GM23338 (cell line): Measurements from ENCODE around the gene GYS2. TPM values are rescaled to one million over a fixed set of nuclear protein-coding genes. Genes with fewer than 3 reads are reported as not detected.

Source experiments
- ATAC-seq: fragments of 200-7000 bp; cut with Tn5 transposase; 3 replicates; pipeline ENCODE4 v1.9.1; 2020
- DNase-seq: peaks from one replicate; pipeline ENCODE4 v3.0.0-alpha.2; 2015; ENCODE audit warnings: low spot score
- H2AFZ ChIP-seq: fragments of 200-600 bp; sonication (generic); 2 replicates; pipeline ENCODE4 v1.8.0; 2016; ENCODE audit warnings: antibody characterized with exemption, mild to moderate bottlenecking, moderate library complexity
- H3F3A ChIP-seq: fragments of 200-600 bp; sonication (generic); replicated peaks from 2 replicates; pipeline ENCODE4 v1.8.0; 2017; ENCODE audit warnings: antibody characterized with exemption, mixed run types, low read depth
- H3K27ac ChIP-seq: fragments of 200-600 bp; sonication (generic); 2 replicates; pipeline ENCODE4 v1.6.1; 2016; ENCODE audit warnings: low read depth
- H3K27me3 ChIP-seq: fragments of 200-600 bp; sonication (generic); 2 replicates; pipeline ENCODE4 v1.8.0; 2016; ENCODE audit warnings: mild to moderate bottlenecking, mixed run types, moderate library complexity; ENCODE audit not compliant: insufficient read depth
- H3K36me3 ChIP-seq: fragments of 200-600 bp; sonication (generic); 2 replicates; pipeline ENCODE4 v1.8.0; 2016; ENCODE audit warnings: mild to moderate bottlenecking; ENCODE audit not compliant: insufficient read depth
- H3K4me1 ChIP-seq: fragments of 200-600 bp; sonication (generic); 2 replicates; pipeline ENCODE4 v1.8.0; 2016; ENCODE audit warnings: mild to moderate bottlenecking, moderate library complexity; ENCODE audit not compliant: insufficient read depth
- H3K4me2 ChIP-seq: fragments of 200-600 bp; sonication (generic); 2 replicates; pipeline ENCODE4 v1.7.1; 2017; ENCODE audit warnings: mixed run types
- H3K4me3 ChIP-seq: fragments of 200-600 bp; sonication (generic); 2 replicates; pipeline ENCODE4 v1.6.1; 2016; ENCODE audit warnings: mixed run types
- H3K79me2 ChIP-seq: fragments of 200-600 bp; sonication (generic); replicated peaks from 2 replicates; pipeline ENCODE4 v1.8.0; 2017; ENCODE audit warnings: mild to moderate bottlenecking; ENCODE audit not compliant: insufficient read depth
- H3K9me2 ChIP-seq: fragments of 200-600 bp; sonication (generic); 2 replicates; pipeline ENCODE4 v1.8.0; 2017; ENCODE audit not compliant: insufficient read depth
- H4K20me1 ChIP-seq: fragments of 200-600 bp; sonication (generic); replicated peaks from 2 replicates; pipeline ENCODE4 v1.8.0; 2017; ENCODE audit warnings: mild to moderate bottlenecking; ENCODE audit not compliant: insufficient read depth
- H3K27ac Mint-ChIP-seq: 2 replicates; pipeline ENCODE4 v1.8.0; 2020; ENCODE audit warnings: inconsistent platforms, mild to moderate bottlenecking, moderate library complexity, mixed read lengths
- H3K27me3 Mint-ChIP-seq: 3 replicates; pipeline ENCODE4 v1.8.0; 2022; ENCODE audit warnings: low read depth, mild to moderate bottlenecking, moderate library complexity, mixed read lengths, inconsistent platforms; ENCODE audit not compliant: insufficient read depth, poor library complexity
- H3K36me3 Mint-ChIP-seq: 3 replicates; pipeline ENCODE4 v1.8.0; 2021; ENCODE audit warnings: low read depth, mild to moderate bottlenecking, inconsistent platforms, moderate library complexity, mixed read lengths
- H3K4me1 Mint-ChIP-seq: 3 replicates; pipeline ENCODE4 v1.8.0; 2020; ENCODE audit warnings: mild to moderate bottlenecking, inconsistent platforms, mixed read lengths
- H3K4me3 Mint-ChIP-seq: 3 replicates; pipeline ENCODE4 v1.8.0; 2021; ENCODE audit warnings: moderate library complexity, mild to moderate bottlenecking, inconsistent platforms, mixed read lengths
- H3K9me3 Mint-ChIP-seq: 3 replicates; pipeline ENCODE4 v1.8.0; 2020; ENCODE audit warnings: moderate library complexity, mild to moderate bottlenecking, inconsistent platforms, mixed read lengths
- EZH2phosphoT487 ChIP-seq: fragments of 200-600 bp; sonication (generic); IDR thresholded peaks from one replicate; pipeline ENCODE4 v1.8.1; 2018; ENCODE audit warnings: antibody characterized with exemption; ENCODE audit not compliant: unreplicated experiment
- polyA plus RNA-seq: library from polyadenylated mRNA; unstranded; fragments of >200 nt; fragmentation: Nextera tagmentation; extraction: Ambion mirVana; gene quantifications from 2 replicates; pipeline ENCODE4 v1.2.1, GENCODE V29; 2016
- total RNA-seq: library from RNA; depleted of rRNA; stranded (reverse); fragments of >200 nt; shearing (Covaris generic); gene quantifications from 2 replicates; pipeline ENCODE4 v1.2.3, GENCODE V29; 2014
- TF ChIP-seq, protein P1 (sequence below): fragments of 250-450 bp; sonication (Bioruptor Pico); IDR thresholded peaks from 2 replicates; pipeline ENCODE4 v1.5.0; 2020; ENCODE audit warnings: mild to moderate bottlenecking, moderate library complexity
- TF ChIP-seq, protein P2 (sequence below): IDR thresholded peaks from one replicate; pipeline ENCODE4 v1.6.1; 2018; ENCODE audit warnings: antibody characterized with exemption; ENCODE audit not compliant: unreplicated experiment

The GYS2 gene
- total and polyA plus RNA-seq, 2 experiments from 2014 or later, result not detected

DNA sequence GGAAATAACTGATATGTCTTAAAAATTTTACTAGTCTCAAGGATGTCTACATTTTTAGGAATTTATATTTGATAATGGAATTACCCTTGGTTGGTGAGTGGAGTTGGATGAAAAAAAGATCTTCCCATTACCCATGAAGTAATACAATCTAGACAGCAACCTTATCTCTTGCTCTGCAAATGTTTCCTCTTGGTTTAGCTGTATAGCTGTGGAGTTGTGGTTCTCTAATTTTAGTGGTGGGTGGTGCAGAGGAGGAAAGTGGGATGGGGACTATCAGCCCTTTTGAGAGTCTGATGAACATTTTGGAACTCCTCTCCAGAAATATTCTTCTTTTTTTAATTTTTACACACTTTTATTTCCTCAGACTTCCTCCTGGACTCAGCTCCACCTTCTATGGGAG lies 61.5 kb downstream of the GYS2 start (continued):
- TF ChIP-seq, protein P1, sequence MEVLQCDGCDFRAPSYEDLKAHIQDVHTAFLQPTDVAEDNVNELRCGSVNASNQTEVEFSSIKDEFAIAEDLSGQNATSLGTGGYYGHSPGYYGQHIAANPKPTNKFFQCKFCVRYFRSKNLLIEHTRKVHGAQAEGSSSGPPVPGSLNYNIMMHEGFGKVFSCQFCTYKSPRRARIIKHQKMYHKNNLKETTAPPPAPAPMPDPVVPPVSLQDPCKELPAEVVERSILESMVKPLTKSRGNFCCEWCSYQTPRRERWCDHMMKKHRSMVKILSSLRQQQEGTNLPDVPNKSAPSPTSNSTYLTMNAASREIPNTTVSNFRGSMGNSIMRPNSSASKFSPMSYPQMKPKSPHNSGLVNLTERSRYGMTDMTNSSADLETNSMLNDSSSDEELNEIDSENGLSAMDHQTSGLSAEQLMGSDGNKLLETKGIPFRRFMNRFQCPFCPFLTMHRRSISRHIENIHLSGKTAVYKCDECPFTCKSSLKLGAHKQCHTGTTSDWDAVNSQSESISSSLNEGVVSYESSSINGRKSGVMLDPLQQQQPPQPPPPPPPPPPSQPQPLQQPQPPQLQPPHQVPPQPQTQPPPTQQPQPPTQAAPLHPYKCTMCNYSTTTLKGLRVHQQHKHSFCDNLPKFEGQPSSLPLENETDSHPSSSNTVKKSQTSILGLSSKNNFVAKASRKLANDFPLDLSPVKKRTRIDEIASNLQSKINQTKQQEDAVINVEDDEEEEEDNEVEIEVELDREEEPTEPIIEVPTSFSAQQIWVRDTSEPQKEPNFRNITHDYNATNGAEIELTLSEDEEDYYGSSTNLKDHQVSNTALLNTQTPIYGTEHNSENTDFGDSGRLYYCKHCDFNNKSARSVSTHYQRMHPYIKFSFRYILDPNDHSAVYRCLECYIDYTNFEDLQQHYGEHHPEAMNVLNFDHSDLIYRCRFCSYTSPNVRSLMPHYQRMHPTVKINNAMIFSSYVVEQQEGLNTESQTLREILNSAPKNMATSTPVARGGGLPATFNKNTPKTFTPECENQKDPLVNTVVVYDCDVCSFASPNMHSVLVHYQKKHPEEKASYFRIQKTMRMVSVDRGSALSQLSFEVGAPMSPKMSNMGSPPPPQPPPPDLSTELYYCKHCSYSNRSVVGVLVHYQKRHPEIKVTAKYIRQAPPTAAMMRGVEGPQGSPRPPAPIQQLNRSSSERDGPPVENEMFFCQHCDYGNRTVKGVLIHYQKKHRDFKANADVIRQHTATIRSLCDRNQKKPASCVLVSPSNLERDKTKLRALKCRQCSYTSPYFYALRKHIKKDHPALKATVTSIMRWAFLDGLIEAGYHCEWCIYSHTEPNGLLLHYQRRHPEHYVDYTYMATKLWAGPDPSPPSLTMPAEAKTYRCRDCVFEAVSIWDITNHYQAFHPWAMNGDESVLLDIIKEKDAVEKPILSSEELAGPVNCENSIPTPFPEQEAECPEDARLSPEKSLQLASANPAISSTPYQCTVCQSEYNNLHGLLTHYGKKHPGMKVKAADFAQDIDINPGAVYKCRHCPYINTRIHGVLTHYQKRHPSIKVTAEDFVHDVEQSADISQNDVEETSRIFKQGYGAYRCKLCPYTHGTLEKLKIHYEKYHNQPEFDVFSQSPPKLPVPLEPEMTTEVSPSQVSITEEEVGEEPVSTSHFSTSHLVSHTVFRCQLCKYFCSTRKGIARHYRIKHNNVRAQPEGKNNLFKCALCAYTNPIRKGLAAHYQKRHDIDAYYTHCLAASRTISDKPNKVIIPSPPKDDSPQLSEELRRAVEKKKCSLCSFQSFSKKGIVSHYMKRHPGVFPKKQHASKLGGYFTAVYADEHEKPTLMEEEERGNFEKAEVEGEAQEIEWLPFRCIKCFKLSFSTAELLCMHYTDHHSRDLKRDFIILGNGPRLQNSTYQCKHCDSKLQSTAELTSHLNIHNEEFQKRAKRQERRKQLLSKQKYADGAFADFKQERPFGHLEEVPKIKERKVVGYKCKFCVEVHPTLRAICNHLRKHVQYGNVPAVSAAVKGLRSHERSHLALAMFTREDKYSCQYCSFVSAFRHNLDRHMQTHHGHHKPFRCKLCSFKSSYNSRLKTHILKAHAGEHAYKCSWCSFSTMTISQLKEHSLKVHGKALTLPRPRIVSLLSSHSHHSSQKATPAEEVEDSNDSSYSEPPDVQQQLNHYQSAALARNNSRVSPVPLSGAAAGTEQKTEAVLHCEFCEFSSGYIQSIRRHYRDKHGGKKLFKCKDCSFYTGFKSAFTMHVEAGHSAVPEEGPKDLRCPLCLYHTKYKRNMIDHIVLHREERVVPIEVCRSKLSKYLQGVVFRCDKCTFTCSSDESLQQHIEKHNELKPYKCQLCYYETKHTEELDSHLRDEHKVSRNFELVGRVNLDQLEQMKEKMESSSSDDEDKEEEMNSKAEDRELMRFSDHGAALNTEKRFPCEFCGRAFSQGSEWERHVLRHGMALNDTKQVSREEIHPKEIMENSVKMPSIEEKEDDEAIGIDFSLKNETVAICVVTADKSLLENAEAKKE (CRISPR knock-in tag), result no peak
- TF ChIP-seq EZH2phosphoT487, result no peak
- TF ChIP-seq, protein P2, sequence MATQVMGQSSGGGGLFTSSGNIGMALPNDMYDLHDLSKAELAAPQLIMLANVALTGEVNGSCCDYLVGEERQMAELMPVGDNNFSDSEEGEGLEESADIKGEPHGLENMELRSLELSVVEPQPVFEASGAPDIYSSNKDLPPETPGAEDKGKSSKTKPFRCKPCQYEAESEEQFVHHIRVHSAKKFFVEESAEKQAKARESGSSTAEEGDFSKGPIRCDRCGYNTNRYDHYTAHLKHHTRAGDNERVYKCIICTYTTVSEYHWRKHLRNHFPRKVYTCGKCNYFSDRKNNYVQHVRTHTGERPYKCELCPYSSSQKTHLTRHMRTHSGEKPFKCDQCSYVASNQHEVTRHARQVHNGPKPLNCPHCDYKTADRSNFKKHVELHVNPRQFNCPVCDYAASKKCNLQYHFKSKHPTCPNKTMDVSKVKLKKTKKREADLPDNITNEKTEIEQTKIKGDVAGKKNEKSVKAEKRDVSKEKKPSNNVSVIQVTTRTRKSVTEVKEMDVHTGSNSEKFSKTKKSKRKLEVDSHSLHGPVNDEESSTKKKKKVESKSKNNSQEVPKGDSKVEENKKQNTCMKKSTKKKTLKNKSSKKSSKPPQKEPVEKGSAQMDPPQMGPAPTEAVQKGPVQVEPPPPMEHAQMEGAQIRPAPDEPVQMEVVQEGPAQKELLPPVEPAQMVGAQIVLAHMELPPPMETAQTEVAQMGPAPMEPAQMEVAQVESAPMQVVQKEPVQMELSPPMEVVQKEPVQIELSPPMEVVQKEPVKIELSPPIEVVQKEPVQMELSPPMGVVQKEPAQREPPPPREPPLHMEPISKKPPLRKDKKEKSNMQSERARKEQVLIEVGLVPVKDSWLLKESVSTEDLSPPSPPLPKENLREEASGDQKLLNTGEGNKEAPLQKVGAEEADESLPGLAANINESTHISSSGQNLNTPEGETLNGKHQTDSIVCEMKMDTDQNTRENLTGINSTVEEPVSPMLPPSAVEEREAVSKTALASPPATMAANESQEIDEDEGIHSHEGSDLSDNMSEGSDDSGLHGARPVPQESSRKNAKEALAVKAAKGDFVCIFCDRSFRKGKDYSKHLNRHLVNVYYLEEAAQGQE, result no peak

DNA sequence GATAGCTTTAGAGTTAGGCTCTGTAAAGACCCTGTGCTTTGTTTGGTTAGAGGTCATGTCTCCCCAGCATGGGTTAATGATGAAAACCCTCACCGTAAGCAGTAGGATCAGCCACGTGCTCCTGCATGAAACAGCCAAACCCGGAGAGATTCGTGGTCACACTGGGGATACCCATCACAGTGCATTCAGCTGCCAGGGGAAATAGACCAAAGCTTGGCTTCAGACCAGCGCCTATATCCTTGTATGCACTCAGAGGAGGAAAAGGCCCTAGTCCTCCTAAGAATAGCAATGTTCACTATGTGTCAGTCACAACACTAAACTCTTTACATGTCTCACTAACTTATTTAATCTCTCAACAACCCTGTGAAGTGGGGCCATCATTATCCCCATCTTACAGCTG lies 62.2 kb downstream of the GYS2 start:
- no peak overlapping the region for H2AFZ ChIP-seq
- H3K4me2 ChIP-seq, result no peak overlapping the region
- Mint-ChIP-seq H3K9me3 (no peaks in the 10 kb centered on the region), H3K27ac (no peak overlapping the region), H3K4me1 (no peaks in the 10 kb centered on the region; the same call in 2 of the 3 replicates), H3K27me3 (no peaks in the 10 kb centered on the region), H3K36me3 (no peaks in the 10 kb centered on the region), H3K4me3 (no peak overlapping the region)
- H3K27ac ChIP-seq, result no peak overlapping the region
- H3K27me3 ChIP-seq, result no peaks in the 10 kb centered on the region
- no peaks in the 10 kb centered on the region for H3K36me3 ChIP-seq
- H3K9me2 ChIP-seq, result no peaks in the 10 kb centered on the region
- H3F3A ChIP-seq, result no peaks in the 10 kb centered on the region
- DNase-seq, result no peak
- no peaks in the 10 kb centered on the region for H3K4me1 ChIP-seq
- no peaks in the 10 kb centered on the region for H3K79me2 ChIP-seq
- H3K4me3 ChIP-seq, result no peak overlapping the region
- no peak for ATAC-seq
- no peaks in the 10 kb centered on the region for H4K20me1 ChIP-seq
- TF ChIP-seq, protein P2, result no peak
